ENCODE measurements around the gene KIF13A. TPM values are rescaled to one million over a fixed set of nuclear protein-coding genes. Genes with fewer than 3 reads are reported as not detected.
"Not testable (repeated sequence)": the region's sequence is repeated elsewhere in the genome, so short reads cannot be mapped to it uniquely, and the experiment has no call there.

Gene KIF13A
- total RNA-seq, 4 donors from 2014 or later = 36.3 to 47.5 (median 38.1) TPM

GRCh38 chr6:18011287-18011686 lies 23.9 kb upstream of the KIF13A start:
- Histone ChIP-seq H3K9me3 (no peaks in the 10 kb centered on the region), H3K27ac (no peak overlapping the region), H3K4me1 (no peaks in the 10 kb centered on the region), H3K36me3 (no peaks in the 10 kb centered on the region), H3K4me3 (no peak overlapping the region), H3K27me3 (no peaks in the 10 kb centered on the region)
- TF ChIP-seq EP300 (IDR thresholded peaks at IDR 0.05; ENCODE audit: low read depth) (no peak), POLR2A (IDR thresholded peaks at IDR 0.05) (no peak), POLR2AphosphoS5 (IDR thresholded peaks at IDR 0.05) (no peak)
- TF ChIP-seq, protein P1, sequence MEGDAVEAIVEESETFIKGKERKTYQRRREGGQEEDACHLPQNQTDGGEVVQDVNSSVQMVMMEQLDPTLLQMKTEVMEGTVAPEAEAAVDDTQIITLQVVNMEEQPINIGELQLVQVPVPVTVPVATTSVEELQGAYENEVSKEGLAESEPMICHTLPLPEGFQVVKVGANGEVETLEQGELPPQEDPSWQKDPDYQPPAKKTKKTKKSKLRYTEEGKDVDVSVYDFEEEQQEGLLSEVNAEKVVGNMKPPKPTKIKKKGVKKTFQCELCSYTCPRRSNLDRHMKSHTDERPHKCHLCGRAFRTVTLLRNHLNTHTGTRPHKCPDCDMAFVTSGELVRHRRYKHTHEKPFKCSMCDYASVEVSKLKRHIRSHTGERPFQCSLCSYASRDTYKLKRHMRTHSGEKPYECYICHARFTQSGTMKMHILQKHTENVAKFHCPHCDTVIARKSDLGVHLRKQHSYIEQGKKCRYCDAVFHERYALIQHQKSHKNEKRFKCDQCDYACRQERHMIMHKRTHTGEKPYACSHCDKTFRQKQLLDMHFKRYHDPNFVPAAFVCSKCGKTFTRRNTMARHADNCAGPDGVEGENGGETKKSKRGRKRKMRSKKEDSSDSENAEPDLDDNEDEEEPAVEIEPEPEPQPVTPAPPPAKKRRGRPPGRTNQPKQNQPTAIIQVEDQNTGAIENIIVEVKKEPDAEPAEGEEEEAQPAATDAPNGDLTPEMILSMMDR (IDR thresholded peaks at IDR 0.05) = no peak
- 95% methylated on average over 30 of the region's 30 CpGs; no CpG with 5 or more reads in 1 of the 2 donors for whole genome bisulfite sequencing, 2 donors (ENCODE audit: low coverage in 1 of 2)
- in situ Hi-C loops (cut with MboI; ENCODE audit: low pct_ligation_motif_present in 1 of 4, low pct_unique_long_range_greater_than_20kb in 1 of 4, low sequenced_read_pairs in 3 of 4) (no loop called here), intact Hi-C loops (cut with DNase I; ENCODE audit: low total_unique reads) (no loop called here)
- DNase-seq = no peak

GRCh38 chr6:18010540-18010939 lies 23.1 kb upstream of the KIF13A start:
- in situ Hi-C loops (cut with MboI; ENCODE audit: low pct_ligation_motif_present in 1 of 4, low pct_unique_long_range_greater_than_20kb in 1 of 4, low sequenced_read_pairs in 3 of 4); H3K36me3 ChIP-seq; H3K9me3 ChIP-seq; H3K4me3 ChIP-seq; H3K4me1 ChIP-seq; H3K27ac ChIP-seq; DNase-seq; intact Hi-C loops (cut with DNase I; ENCODE audit: low total_unique reads); H3K27me3 ChIP-seq: not testable (repeated sequence)
- WGBS, 2 donors (ENCODE audit: low coverage in 1 of 2) = 93 to 100% methylated on average over 1 to 4 of the region's 4 CpGs

DNA sequence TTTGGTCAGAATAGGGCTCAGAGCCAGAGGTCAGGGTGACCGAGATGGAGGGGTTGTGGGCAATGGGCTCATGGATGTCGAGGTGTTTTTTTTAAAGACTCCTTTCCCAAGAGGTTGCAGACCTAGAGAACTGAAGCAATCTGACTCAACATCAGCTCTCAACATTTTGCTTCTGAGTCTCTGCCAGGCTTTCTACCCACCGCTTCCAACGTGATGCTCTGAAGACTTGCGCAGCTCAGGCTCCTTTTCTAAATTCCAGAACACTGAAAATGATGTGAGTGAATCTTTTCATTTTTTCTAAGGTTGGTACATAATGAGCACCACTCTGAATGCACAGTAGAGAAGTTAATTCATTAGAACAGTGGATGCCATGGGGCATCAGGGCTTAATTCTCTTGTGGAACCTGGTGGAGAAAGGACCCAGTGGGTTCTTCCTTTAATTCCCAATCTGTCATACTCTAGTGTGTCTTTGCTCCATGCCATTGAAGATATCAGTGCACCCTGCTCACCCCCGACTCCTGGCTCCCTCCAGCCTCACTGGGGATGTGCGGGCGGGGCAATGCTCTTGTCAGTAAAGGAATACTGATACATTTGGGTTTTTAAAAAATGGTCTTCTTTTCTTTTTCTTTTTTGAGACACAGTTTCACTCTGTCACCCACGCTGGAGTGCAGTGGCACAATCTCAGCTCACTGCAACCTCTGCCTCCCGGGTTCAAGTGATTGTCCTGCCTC lies 17.0 kb upstream of the KIF13A start:
- WGBS, 2 donors (ENCODE audit: low coverage in 1 of 2) = 90 to 95% methylated on average over 3 to 10 of the region's 10 CpGs

GRCh38 chr6:17999425-17999824 lies 12.0 kb upstream of the KIF13A start:
- Histone ChIP-seq H3K4me1 (no peaks in the 10 kb centered on the region), H3K4me3 (no peak overlapping the region), H3K27me3 (no peaks in the 10 kb centered on the region), H3K27ac (no peak overlapping the region), H3K9me3 (no peaks in the 10 kb centered on the region), H3K36me3 (no peaks in the 10 kb centered on the region)
- intact Hi-C loops (cut with DNase I; ENCODE audit: low total_unique reads) (no loop called here), in situ Hi-C loops (cut with MboI; ENCODE audit: low pct_ligation_motif_present in 1 of 4, low pct_unique_long_range_greater_than_20kb in 1 of 4, low sequenced_read_pairs in 3 of 4) (loop anchor here in 1 of 4 donors (25.0 kb wide), 1 partner anchor 113 kb away; the partner anchor contains the start of gene NHLRC1)
- no peak for DNase-seq
- TF ChIP-seq POLR2A (IDR thresholded peaks at IDR 0.05) (no peak), POLR2AphosphoS5 (IDR thresholded peaks at IDR 0.05) (no peak), EP300 (IDR thresholded peaks at IDR 0.05; ENCODE audit: low read depth) (no peak)
- TF ChIP-seq, protein P1 (IDR thresholded peaks at IDR 0.05) = no peak
- WGBS, 2 donors (ENCODE audit: low coverage in 1 of 2) = 94 to 97% methylated on average over 6 to 7 of the region's 7 CpGs

More for the DNA sequence above, 17.0 kb upstream of the KIF13A start:
- Histone ChIP-seq H3K4me1 (no peaks in the 10 kb centered on the region), H3K27me3 (no peaks in the 10 kb centered on the region), H3K27ac (no peak overlapping the region), H3K4me3 (no peak overlapping the region), H3K9me3 (no peaks in the 10 kb centered on the region), H3K36me3 (no peaks in the 10 kb centered on the region)
- DNase-seq = no peak
- in situ Hi-C loops (cut with MboI; ENCODE audit: low pct_ligation_motif_present in 1 of 4, low pct_unique_long_range_greater_than_20kb in 1 of 4, low sequenced_read_pairs in 3 of 4) (no loop called here), intact Hi-C loops (cut with DNase I; ENCODE audit: low total_unique reads) (no loop called here)
- TF ChIP-seq EP300 (IDR thresholded peaks at IDR 0.05; ENCODE audit: low read depth) (no peak), POLR2AphosphoS5 (IDR thresholded peaks at IDR 0.05) (no peak), POLR2A (IDR thresholded peaks at IDR 0.05) (no peak)
- TF ChIP-seq, protein P1 (IDR thresholded peaks at IDR 0.05) = no peak
